K562 (cell line): Measurements from ENCODE around the gene PTCH1. TPM values are rescaled to one million over a fixed set of nuclear protein-coding genes. Genes with fewer than 3 reads are reported as not detected.

Experiments used
- ERF ChIP-seq: fragments of 450-650 bp; formaldehyde crosslinking; IDR thresholded peaks from 2 replicates; pipeline ENCODE4 v1.4.0; 2020; ENCODE audit warnings: mild to moderate bottlenecking, mixed read lengths
- HNRNPK ChIP-seq: fragments of 200-400 bp; formaldehyde crosslinking; IDR thresholded peaks from one replicate; pipeline ENCODE4 v1.6.1; 2018; ENCODE audit warnings: mild to moderate bottlenecking, low read depth, low read length; ENCODE audit not compliant: poor library complexity, severe bottlenecking
- HNRNPL ChIP-seq: fragments of 200-400 bp; formaldehyde crosslinking; IDR thresholded peaks from 2 replicates; pipeline ENCODE4 v1.6.1; 2017; ENCODE audit warnings: low read depth, mild to moderate bottlenecking, low read length
- NFIC ChIP-seq: fragments of 450-650 bp; IDR thresholded peaks from 2 replicates; pipeline ENCODE4 v1.6.1; 2017; ENCODE audit warnings: mild to moderate bottlenecking, inconsistent platforms
- NR3C1 ChIP-seq: sonication (generic); formaldehyde crosslinking; IDR thresholded peaks from 2 replicates; pipeline ENCODE4 v1.8.1; 2022; ENCODE audit warnings: missing genetic modification reagents
- PCBP2 ChIP-seq: fragments of 200-400 bp; formaldehyde crosslinking; IDR thresholded peaks from 2 replicates; pipeline ENCODE4 v1.6.1; 2018; ENCODE audit warnings: low read length, low read depth, mild to moderate bottlenecking, moderate library complexity; ENCODE audit not compliant: poor library complexity, severe bottlenecking
- PHF8 ChIP-seq: fragments of 200-600 bp; sonication (generic); IDR thresholded peaks from 2 replicates; pipeline ENCODE4 v1.6.1; 2012; ENCODE audit warnings: mixed run types, mild to moderate bottlenecking, inconsistent platforms, low read length, moderate library complexity, borderline replicate concordance
- POLR2A ChIP-seq: fragments of 450-650 bp; conservative IDR thresholded peaks from 2 replicates; pipeline ENCODE4 v1.6.1; 2016
- ZNF121 ChIP-seq: sonication (generic); formaldehyde crosslinking; conservative IDR thresholded peaks from 2 replicates; pipeline ENCODE4 v1.8.0; 2022; ENCODE audit warnings: missing genetic modification reagents
- ZNF354B ChIP-seq: fragments of 250-450 bp; sonication (Bioruptor Pico); IDR thresholded peaks from 2 replicates; pipeline ENCODE4 v1.4.0; 2020
- ZNF507 ChIP-seq: conservative IDR thresholded peaks from 2 replicates; pipeline ENCODE4 v1.6.1; 2017; ENCODE audit warnings: missing genetic modification characterization, missing compliant biosample characterization
- polyA plus RNA-seq, 8 experiments: library from polyadenylated mRNA; depleted of rRNA in 4 of 8; stranded (reverse) in 5 of 8; unstranded in 3 of 8; fragments of >200 nt; fragmentation: Nextera tagmentation in 2 of 8; fragmentation: Illumina TruSeq in 1 of 8; extraction: Ambion mirVana in 2 of 8; extraction: Trizol in 1 of 8; gene quantifications; 2 replicates each; pipeline versions ENCODE4 v1.2.1 to v1.2.3, GENCODE V29; 2011 to 2014; ENCODE audit warnings: inconsistent platforms in 1 of 8, missing spikeins in 1 of 8
- total RNA-seq, 7 experiments: library from RNA; depleted of rRNA in 6 of 7; stranded (reverse); fragments of >200 nt in 6 of 7; fragmentation: Illumina TruSeq in 2 of 7; extraction: Trizol in 2 of 7; gene quantifications; 2 replicates each; pipeline versions ENCODE4 v1.2.1 to v1.2.3, GENCODE V29; 2011 to 2021; ENCODE audit warnings: low replicate concordance in 1 of 7
- TF ChIP-seq, protein P1 (sequence below): fragments of 450-650 bp; IDR thresholded peaks from 2 replicates; pipeline ENCODE4 v1.6.1; 2017; ENCODE audit warnings: antibody characterized with exemption, mild to moderate bottlenecking
- TF ChIP-seq, protein P2 (sequence below), 3 experiments: fragments of 200-800 bp in 1 of 3; sonication (Bioruptor generic) in 1 of 3; sonication (generic) in 1 of 3; formaldehyde crosslinking in 1 of 3; IDR thresholded peaks; 2 replicates each; pipeline versions ENCODE4 v1.6.1 to v1.8.0; 2016 to 2022; ENCODE audit warnings: mild to moderate bottlenecking in 2 of 3, missing compliant biosample characterization in 2 of 3, missing genetic modification characterization in 2 of 3, missing genetic modification reagents in 1 of 3
- TF ChIP-seq, protein P3 (sequence below), 2 experiments: IDR thresholded peaks; 2 replicates each; pipeline ENCODE4 v1.6.1; 2012; ENCODE audit warnings: improper control_type of control experiment in 2 of 2, low read depth in 2 of 2, low read length in 2 of 2, borderline replicate concordance in 1 of 2
- TF ChIP-seq, protein P4 (sequence below), 2 experiments: IDR thresholded peaks; 2 replicates each; pipeline ENCODE4 v1.6.1; 2011; ENCODE audit warnings: borderline replicate concordance in 1 of 2, control low read depth in 1 of 2, low read depth in 1 of 2, low read length in 1 of 2, mild to moderate bottlenecking in 1 of 2, mixed read lengths in 1 of 2, moderate library complexity in 1 of 2; ENCODE audit not compliant: insufficient read depth in 1 of 2, insufficient read length in 1 of 2, poor library complexity in 1 of 2, severe bottlenecking in 1 of 2; ENCODE audit errors: extremely low read depth in 1 of 2
- TF ChIP-seq, protein P5 (sequence below): fragments of 450-650 bp; formaldehyde crosslinking; conservative IDR thresholded peaks from 2 replicates; pipeline ENCODE4 v1.4.0; 2022; ENCODE audit warnings: mild to moderate bottlenecking, missing genetic modification characterization

Gene PTCH1
- total and polyA plus RNA-seq, 9 of the 15 experiments (the other 6 are each of a cell fraction or from before 2014, with no cell fraction given) = 0.70 to 9.9 (median 3.8) TPM

DNA sequence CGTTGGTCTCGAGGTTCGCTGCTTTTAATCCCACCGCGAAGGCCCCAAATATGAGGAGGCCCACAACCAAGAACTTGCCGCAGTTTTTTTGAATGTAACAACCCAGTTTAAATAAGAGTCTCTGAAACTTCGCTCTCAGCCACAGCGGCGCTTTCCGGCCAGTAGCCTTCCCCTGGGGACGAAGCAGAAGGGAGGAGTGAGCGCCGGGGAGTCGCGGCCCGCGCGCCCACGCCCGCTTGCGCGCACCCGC lies 10.4 kb downstream of the PTCH1 start (continued):
- TF ChIP-seq, protein P1, sequence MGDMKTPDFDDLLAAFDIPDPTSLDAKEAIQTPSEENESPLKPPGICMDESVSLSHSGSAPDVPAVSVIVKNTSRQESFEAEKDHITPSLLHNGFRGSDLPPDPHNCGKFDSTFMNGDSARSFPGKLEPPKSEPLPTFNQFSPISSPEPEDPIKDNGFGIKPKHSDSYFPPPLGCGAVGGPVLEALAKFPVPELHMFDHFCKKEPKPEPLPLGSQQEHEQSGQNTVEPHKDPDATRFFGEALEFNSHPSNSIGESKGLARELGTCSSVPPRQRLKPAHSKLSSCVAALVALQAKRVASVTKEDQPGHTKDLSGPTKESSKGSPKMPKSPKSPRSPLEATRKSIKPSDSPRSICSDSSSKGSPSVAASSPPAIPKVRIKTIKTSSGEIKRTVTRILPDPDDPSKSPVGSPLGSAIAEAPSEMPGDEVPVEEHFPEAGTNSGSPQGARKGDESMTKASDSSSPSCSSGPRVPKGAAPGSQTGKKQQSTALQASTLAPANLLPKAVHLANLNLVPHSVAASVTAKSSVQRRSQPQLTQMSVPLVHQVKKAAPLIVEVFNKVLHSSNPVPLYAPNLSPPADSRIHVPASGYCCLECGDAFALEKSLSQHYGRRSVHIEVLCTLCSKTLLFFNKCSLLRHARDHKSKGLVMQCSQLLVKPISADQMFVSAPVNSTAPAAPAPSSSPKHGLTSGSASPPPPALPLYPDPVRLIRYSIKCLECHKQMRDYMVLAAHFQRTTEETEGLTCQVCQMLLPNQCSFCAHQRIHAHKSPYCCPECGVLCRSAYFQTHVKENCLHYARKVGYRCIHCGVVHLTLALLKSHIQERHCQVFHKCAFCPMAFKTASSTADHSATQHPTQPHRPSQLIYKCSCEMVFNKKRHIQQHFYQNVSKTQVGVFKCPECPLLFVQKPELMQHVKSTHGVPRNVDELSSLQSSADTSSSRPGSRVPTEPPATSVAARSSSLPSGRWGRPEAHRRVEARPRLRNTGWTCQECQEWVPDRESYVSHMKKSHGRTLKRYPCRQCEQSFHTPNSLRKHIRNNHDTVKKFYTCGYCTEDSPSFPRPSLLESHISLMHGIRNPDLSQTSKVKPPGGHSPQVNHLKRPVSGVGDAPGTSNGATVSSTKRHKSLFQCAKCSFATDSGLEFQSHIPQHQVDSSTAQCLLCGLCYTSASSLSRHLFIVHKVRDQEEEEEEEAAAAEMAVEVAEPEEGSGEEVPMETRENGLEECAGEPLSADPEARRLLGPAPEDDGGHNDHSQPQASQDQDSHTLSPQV = 0 out of 2 replicates have a peak, but pooled peaks have one; percentile 12
- TF ChIP-seq ERF (no peak), ZNF121 (no peak), ZNF507 (tag) (no peak), PHF8 (peak; percentile 14; the same call in 1 of the 2 replicates), PCBP2 (no peak), HNRNPL (no peak), HNRNPK (no peak), POLR2A (peak; percentile 13; the same call in 1 of the 2 replicates), NFIC (0 out of 2 replicates have a peak, but pooled peaks have one; percentile 1), NR3C1 (no peak), ZNF354B (no peak)
- TF ChIP-seq, protein P2, sequence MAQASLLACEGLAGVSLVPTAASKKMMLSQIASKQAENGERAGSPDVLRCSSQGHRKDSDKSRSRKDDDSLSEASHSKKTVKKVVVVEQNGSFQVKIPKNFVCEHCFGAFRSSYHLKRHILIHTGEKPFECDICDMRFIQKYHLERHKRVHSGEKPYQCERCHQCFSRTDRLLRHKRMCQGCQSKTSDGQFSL (CRISPR knock-in tag; IDR thresholded peaks at IDR 0.05) = no peak
- TF ChIP-seq, protein P2 (tag; IDR thresholded peaks at IDR 0.05) = no peak
- TF ChIP-seq, protein P3, sequence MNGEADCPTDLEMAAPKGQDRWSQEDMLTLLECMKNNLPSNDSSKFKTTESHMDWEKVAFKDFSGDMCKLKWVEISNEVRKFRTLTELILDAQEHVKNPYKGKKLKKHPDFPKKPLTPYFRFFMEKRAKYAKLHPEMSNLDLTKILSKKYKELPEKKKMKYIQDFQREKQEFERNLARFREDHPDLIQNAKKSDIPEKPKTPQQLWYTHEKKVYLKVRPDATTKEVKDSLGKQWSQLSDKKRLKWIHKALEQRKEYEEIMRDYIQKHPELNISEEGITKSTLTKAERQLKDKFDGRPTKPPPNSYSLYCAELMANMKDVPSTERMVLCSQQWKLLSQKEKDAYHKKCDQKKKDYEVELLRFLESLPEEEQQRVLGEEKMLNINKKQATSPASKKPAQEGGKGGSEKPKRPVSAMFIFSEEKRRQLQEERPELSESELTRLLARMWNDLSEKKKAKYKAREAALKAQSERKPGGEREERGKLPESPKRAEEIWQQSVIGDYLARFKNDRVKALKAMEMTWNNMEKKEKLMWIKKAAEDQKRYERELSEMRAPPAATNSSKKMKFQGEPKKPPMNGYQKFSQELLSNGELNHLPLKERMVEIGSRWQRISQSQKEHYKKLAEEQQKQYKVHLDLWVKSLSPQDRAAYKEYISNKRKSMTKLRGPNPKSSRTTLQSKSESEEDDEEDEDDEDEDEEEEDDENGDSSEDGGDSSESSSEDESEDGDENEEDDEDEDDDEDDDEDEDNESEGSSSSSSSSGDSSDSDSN (IDR thresholded peaks at IDR 0.05; ENCODE audit: borderline replicate concordance in 1 of 2, low read depth in 2 of 2, low read length in 2 of 2) = peak in 1 of 2 experiments; percentile 60; a peak in 1 of 4 replicates
- TF ChIP-seq, protein P4, sequence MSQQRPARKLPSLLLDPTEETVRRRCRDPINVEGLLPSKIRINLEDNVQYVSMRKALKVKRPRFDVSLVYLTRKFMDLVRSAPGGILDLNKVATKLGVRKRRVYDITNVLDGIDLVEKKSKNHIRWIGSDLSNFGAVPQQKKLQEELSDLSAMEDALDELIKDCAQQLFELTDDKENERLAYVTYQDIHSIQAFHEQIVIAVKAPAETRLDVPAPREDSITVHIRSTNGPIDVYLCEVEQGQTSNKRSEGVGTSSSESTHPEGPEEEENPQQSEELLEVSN (IDR thresholded peaks at IDR 0.05; ENCODE audit: borderline replicate concordance in 1 of 2, extremely low read depth in 1 of 2, insufficient read depth in 1 of 2, insufficient read length in 1 of 2, low read depth in 1 of 2, low read length in 1 of 2, poor library complexity in 1 of 2, severe bottlenecking in 1 of 2) = no peak
- TF ChIP-seq, protein P5, sequence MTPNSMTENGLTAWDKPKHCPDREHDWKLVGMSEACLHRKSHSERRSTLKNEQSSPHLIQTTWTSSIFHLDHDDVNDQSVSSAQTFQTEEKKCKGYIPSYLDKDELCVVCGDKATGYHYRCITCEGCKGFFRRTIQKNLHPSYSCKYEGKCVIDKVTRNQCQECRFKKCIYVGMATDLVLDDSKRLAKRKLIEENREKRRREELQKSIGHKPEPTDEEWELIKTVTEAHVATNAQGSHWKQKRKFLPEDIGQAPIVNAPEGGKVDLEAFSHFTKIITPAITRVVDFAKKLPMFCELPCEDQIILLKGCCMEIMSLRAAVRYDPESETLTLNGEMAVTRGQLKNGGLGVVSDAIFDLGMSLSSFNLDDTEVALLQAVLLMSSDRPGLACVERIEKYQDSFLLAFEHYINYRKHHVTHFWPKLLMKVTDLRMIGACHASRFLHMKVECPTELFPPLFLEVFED (CRISPR knock-in tag) = no peak
